ENCODE results near the gene ATP9A.
A peak's percentile ranks its signal among the peaks of the same experiment; 100 is the strongest.
"Not testable (repeated sequence)": the region's sequence is repeated elsewhere in the genome, so short reads cannot be mapped to it uniquely, and the experiment has no call there.

ATP9A gene, protein sequence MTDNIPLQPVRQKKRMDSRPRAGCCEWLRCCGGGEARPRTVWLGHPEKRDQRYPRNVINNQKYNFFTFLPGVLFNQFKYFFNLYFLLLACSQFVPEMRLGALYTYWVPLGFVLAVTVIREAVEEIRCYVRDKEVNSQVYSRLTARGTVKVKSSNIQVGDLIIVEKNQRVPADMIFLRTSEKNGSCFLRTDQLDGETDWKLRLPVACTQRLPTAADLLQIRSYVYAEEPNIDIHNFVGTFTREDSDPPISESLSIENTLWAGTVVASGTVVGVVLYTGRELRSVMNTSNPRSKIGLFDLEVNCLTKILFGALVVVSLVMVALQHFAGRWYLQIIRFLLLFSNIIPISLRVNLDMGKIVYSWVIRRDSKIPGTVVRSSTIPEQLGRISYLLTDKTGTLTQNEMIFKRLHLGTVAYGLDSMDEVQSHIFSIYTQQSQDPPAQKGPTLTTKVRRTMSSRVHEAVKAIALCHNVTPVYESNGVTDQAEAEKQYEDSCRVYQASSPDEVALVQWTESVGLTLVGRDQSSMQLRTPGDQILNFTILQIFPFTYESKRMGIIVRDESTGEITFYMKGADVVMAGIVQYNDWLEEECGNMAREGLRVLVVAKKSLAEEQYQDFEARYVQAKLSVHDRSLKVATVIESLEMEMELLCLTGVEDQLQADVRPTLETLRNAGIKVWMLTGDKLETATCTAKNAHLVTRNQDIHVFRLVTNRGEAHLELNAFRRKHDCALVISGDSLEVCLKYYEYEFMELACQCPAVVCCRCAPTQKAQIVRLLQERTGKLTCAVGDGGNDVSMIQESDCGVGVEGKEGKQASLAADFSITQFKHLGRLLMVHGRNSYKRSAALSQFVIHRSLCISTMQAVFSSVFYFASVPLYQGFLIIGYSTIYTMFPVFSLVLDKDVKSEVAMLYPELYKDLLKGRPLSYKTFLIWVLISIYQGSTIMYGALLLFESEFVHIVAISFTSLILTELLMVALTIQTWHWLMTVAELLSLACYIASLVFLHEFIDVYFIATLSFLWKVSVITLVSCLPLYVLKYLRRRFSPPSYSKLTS

DNA sequence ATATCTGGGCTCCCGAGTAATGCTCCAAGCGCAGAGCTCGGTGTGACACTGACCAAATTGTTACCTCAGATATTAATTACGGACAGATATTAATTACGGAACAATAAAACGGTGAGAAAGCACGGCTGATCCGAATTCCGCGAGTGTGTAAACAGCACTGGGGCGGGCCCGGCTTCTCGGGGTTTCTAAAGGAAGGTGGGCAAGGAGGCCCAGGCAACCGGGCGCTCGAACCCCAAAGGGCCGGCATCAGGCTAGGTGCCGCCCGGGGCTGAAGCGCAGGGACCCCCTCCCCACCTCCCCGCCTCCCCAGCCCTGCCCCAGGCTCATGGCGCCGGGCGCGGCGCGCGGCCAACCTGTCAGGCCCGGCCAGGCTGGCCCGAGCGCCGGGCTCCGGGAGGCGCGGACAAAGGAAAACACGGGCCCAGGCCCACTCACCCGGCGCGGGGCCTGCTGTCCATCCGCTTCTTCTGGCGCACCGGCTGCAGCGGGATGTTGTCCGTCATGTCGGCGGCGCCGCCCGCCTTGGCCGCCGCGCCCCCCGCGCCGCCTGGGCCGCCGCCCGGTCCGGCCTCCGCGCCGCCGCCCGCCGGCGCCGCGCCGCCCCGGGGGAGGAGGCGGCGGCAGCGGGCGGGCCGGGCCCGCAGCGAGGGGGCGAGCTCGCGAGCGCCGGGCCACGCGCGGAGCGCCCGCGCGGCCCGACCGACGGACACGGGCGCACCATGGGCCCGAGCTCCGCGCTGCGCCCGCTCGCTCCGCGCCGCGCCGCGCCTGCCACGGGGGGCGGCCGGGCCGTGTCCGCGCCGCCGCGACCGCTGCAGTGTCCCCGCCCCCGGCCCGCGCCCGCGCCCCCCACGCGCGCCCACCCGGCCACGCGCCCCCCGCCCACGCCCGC is at the start of gene ATP9A:
TSS of gene ATP9A (minus strand) at position 524 of the 892 bp plus-strand sequence. CDS start at position 503, 21 bp downstream.
- FAIRE-seq (no peak), DNase-seq (ENCODE audit: low spot score) (peak; percentile 60)

DNA sequence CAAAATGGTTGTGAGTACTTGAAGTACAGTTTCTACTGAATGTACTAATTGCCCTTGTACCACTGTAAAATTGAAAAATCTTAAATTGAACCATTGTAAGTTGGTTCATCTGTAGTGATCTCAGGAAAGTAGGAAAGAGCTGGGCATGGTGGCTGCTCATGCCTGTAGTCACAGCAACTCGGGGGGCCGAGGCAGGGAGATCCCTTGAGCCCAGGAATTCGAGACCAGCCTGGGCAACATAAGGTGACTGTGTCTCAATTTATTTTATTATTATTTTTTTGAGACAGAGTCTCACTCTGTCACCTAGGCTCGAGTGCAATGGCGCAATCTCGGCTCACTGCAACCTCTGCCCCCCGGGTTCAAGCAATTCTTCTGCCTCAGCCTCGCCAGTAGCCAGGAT is 48.7 kb upstream of the ATP9A start:
- not testable (repeated sequence) for DNase-seq (ENCODE audit: low spot score); FAIRE-seq

DNA sequence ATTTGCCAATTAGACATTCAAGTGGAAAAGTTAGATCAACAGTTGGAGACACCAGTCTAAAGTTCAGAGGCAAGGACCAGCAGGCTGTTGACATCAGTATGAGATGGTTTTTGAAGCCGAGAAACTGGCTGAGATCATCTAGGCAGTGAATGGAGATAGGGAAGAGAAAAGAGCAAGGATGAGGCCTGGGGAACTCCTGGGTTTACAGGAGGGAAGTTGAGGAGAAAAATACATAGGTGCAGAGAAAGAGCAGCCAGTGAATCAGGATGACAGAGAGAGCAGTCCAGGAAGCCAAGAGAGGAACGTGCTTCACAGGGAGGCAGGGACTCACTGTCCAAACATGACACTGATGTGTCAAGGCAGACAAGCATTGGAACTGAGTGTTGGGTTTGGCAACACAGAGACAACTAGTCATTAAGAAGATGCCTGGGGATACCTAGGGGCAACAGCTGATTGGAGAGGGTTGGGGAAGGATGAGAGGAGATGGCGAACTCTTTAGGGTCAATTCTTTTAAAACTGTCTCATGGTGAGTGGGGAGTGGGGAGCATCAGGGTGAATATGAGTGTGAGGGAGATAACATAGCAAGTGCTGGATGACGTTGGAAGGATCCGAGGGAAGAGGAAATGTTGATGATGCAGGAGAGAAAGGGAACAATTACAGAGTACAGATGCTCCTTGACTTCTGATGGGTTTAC is 47.3 kb upstream of the ATP9A start:
- no peak for DNase-seq (ENCODE audit: low spot score)
- no peak for FAIRE-seq

DNA sequence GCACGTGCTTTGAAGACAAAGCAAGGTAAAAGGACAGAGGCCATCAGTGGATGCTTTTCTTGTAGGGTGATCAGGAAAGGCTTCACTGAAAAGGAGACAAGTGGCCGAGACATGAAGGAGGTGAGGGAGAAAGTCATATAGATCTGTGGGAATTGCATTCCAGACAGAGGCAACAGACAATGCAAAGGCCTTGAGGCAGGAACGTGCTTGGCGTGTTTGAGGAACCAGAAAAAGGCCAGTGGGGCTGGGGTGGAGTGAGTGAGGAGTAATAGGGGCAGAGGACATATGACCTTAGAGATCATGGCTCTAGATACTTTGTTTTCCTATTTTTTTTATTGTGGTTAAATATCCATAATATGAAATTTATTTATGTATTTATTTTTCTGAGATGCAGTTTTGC is 44.7 kb upstream of the ATP9A start:
- FAIRE-seq (no peak), DNase-seq (ENCODE audit: low spot score) (no peak)

DNA sequence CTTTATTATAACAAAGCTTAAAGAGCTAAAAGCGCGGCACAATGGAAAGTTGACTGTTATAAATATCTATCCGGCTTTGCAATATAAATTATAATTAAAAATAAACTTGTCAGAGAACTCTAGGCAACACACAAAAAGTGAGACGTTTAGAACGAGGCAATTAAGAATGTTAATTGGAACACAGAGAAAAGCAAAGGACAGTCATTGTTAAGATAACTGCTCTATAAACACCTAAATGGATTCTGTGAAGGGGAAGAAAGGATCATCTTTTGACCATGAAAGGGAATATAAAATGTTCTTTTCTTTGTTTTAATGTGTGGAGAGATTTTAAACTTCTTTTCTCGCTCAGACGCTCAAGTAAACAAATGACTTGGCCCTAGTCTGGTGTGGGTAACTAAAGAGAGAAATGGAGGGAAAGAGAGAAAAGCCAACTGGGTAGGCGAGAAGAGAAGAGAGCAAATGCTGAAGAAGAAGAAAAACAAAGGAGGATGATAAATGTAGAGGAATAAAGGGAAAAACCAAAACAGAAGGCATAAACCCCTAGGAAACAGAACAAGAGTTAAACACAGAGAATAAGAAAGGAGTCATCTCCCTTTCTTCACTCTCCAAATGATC is 43.4 kb upstream of the ATP9A start:
- FAIRE-seq: no peak
- no peak for DNase-seq (ENCODE audit: low spot score)

DNA sequence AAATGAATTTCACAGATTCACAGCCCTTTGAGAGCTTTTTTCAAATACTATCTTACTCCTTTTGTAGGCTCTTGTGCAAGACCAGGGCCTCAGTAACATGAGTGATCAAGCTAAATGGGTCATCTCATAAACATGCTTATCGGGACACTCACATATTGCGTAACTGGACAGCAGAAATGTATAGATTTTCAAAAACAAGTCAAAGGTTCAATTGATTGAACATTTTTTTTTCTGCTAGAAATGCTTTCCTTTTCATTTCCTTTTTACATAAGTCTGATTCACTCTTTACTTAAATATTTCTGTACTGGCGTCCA is 42.8 kb upstream of the ATP9A start:
- FAIRE-seq (no peak), DNase-seq (ENCODE audit: low spot score) (no peak)

DNA sequence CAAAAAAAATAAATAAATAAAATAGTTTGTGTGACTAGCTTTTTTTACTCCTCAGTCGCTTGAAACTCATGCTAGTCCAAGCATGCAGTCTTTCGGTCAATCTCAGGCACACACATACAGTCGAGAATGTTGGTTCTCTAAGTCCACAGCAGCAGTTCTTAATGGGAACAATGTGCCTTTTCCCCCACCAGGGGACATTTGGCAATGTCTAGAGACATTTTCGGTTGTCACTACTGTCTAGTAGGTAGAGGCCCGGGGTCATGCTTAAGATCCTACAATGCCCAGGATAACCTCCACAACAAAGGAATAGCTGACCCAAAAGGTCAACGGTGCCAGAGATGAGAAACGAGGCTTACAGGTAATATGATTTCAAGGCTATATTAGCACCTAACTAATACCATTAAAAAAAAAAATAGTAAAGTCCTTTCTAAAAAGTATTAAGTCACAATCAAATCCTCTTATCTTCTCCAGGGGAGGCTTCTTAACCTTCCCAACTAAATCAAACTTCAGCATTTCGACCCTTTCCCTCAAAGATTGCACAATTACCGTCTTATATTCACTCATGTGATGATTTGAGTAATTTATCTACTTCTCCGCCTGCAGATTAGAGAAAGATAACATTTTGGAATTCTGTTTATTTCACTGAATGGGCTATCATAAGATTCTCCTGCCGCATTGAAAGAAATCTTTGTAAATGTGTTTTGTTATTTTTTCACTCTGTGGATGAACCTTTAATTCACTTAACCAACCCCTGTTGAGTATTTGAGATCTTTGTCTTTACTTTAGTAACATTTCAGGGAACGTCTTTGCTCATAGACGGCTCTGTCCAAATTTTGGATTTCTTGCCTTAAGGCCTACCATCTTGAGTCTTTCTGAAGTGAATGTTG is 42.2 kb upstream of the ATP9A start:
- FAIRE-seq (no peak), DNase-seq (ENCODE audit: low spot score) (no peak)

DNA sequence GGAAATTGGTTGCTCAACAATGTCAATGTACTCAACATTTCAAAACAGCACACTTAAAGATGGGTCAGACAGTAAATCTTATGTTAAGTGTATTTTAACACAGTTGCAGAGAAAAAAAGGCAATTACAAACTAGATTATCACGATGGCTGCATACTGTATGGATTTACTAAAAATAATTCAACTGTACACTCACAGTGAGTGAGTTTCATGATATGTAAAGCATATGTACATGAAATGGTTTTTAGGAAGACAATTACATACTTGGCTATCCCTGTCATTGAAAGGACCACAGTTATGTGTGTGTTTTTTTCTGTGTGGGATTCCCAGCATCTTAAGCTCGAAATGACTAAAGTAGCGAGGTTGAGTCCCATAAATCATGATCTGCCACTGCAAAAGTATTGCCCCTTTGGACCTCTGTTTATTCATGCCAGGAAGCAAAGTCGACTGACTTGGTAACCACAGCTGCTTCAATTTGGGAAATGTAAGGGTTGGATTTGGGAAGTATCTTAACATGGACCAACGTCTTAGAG is 39.6 kb upstream of the ATP9A start:
- no peak for DNase-seq (ENCODE audit: low spot score)
- FAIRE-seq: no peak

DNA sequence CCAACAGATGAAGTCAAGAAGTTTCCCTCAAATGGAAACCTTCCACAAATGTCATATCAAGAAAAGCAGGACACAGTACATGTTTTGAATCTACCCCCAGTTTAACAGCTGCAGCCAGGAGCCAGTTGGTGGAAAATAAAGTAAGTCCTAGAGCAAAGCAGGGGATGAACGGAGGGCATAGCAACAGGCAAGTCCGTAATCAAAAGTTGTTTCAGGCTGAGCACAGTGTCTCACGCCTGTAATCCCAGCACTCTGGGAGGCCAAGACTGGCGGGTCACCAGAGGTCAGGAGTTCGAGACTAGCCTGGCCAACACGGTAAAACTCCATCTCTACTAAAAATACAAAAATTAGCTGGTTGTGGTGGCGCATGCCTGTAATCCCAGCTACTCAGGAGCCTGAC is 36.6 kb upstream of the ATP9A start:
- FAIRE-seq (peak; percentile 62), DNase-seq (ENCODE audit: low spot score) (no peak)

DNA sequence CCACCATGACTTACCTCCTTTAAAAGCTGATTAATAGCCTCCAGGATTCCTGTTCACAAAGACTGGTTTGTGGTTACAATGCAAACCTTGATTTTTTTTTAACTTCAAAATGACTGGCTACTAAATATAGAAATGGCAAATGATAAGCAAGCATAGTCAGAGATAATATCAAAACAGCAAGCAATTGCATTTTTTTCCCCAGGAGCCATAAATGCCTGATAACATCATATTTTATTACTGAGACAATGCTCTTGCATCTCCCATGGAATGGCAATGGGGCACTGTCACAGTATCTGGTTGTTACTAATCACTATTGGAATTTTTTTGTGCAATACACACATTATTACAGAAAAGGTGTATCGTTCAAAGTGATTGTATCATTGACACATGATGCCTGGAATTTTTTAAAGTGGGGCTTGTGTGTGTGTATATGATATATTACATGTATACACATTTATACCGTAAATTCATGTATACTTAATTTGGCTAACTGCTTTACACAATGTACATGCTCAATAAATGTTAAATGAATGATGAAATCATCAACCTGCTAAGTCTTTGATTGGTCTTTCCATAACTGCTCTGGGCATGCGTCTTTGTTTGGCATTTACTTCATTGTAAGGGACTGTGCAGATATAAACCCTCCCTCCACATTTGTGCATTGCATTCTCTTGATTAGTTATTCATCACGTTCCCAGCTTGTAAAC is 35.1 kb upstream of the ATP9A start:
- DNase-seq (ENCODE audit: low spot score): no peak
- no peak for FAIRE-seq

DNA sequence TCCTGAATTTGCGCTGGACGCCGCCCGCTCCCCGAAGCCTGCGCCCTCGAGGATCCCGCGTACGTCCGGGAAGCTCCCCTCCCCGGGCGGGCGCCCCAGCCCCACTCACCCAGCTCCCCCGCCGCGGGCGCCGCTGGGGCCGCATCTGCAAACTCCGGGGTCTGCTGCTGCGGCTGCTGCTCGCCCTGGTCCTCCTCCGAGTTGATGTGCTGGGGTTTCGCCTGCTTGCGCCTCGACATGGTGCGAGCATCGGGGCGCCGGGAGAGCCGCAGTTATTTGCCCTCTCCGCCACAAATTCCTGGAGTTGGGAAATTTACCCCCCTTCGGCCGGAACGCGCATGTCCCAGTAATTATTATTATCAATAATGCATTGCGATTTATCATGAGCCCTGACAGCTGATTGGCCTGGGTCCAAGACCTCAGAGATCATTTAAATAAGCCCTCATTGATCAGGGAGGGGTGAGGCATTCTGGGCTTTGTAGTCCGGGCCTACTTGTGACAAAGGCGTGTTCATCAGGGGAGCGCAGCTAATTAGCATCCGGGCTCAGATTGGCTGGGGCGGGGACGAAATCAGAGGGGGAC is 34.1 kb upstream of the ATP9A start, which contains the start of gene SALL4:
TSS of gene SALL4 (minus strand) at position 352 of the 582 bp plus-strand sequence. CDS start at position 239, 113 bp downstream.
- DNase-seq (ENCODE audit: low spot score): no peak
- FAIRE-seq: no peak

DNA sequence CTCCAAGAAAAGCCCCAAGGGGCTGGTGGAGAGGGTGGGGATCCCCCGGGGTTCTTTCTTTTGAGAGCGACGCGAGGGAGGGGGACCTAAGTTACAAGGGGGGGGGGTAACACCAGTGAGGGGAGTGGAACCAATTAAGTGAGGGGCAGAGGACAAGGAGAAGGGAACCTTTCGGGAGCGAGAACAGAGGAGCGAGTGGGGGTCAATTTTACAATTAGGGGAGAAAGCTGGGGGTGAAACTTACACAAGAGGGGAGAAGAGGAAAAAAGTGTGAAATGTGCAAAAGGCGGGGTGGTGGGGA is 33.6 kb upstream of the ATP9A start:
- DNase-seq (ENCODE audit: low spot score) (no peak), FAIRE-seq (no peak)

DNA sequence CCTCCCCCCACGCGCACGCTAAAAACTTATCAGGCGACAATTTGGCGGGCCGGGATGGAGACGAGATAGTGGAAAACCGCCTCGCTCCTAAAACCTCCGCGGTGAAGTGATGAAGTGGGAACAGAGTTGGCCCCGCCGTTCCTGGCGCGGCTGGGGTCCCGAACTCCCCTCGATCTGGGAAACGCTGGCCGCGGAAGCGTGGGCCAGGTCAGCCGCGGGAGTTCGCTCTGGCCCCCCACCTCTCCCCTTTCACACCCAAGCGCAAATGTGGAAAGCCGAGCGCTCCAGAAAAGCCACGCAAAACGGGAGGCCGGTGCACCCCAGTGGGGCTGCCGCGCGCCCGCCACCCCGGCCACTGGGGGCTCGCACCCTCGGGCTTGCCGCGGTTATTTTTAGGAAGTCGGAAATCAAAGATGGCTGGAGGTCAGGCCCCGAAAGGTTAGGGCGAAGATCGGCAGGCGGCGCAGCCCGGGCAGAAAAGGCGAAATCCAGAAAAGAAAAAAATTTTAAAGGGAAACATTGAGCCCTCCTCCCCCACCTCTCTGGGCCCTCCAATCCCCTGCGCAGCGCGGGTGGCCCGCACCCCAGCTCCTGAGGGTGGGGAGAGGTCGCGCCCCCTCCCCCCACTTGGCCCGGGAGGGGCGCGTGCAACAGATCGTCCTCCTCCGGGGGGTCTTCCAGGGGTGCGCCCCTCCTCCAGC is 33.1 kb upstream of the ATP9A start:
- FAIRE-seq: no peak
- DNase-seq (ENCODE audit: low spot score): no peak

DNA sequence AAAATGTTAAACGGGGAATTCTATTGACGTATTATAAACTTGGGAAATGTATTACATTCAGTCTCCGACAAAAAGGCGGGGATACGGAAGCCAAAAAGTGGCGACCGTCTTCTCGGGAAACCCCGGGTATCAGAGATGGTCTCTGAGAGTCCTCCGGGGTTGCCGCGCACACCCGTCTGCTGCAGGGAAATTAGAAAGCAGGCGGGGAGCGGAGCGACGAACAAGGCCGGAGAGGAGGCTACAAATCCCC is 32.6 kb upstream of the ATP9A start:
- DNase-seq (ENCODE audit: low spot score): no peak

DNA sequence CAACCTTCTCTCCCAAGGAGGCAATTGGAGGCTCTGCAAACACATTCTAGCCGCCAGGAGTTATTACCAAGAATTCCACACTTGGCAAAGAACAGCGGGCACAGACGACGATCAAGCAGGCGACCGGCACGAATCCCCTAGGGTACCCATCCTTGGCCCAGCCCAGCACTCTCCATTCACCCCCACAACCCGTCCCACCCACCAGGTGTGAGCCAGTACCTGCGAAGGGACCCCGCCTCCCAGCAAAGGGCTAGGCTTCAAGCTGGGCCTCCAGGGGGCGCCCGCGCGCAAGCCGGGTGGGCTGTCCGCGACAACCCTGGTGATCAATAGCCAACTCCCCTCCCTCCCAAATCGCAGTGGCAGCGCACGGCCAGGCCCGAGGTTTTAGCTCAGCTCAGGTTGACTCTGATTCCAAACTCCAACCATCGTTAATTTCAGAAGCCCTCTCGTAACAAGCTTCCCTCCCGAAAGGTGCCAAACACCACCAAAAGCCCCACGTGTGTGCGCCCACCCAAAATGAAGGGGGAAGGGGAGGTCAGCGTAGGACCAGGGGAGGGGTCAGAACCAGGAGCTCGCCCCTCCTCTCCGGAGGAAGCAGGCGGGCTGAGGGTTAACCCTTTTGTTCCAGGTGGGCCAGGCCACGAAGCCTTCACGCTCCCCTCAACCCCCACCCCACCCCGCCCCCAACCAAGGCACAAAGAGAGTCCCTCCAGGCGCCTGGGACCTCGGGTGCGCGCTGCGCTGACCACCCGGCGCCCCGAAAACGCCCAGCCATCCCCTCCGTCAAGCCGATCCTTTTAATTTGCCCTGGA is 32.1 kb upstream of the ATP9A start:
- DNase-seq (ENCODE audit: low spot score) (no peak), FAIRE-seq (no peak)

More for the DNA sequence above, 32.6 kb upstream of the ATP9A start:
- no peak for FAIRE-seq

DNA sequence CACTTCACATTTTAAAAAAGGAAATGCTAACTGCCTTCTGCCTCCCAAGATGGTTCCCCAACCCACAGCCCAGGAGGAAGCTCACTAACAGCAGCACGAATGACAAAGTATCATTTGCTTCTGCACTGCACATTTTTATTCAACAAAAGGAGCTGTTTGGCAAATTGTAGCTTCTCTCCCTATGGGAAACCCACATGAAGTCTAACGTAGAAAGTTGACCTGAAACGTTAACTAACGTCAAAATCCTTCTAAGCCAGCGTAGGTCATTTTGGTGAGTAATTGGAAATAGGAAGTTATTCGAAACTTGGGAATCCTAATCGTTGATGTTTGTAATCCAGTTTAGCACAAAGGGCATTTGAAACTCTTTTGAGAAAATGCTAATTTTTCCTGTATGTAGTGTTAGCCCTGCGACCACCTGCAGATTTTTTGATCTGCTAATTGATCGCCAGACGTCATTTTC is 31.2 kb upstream of the ATP9A start:
- no peak for FAIRE-seq
- DNase-seq (ENCODE audit: low spot score): no peak
